ENCODE data around the gene PCP2.

The PCP2 gene

DNA sequence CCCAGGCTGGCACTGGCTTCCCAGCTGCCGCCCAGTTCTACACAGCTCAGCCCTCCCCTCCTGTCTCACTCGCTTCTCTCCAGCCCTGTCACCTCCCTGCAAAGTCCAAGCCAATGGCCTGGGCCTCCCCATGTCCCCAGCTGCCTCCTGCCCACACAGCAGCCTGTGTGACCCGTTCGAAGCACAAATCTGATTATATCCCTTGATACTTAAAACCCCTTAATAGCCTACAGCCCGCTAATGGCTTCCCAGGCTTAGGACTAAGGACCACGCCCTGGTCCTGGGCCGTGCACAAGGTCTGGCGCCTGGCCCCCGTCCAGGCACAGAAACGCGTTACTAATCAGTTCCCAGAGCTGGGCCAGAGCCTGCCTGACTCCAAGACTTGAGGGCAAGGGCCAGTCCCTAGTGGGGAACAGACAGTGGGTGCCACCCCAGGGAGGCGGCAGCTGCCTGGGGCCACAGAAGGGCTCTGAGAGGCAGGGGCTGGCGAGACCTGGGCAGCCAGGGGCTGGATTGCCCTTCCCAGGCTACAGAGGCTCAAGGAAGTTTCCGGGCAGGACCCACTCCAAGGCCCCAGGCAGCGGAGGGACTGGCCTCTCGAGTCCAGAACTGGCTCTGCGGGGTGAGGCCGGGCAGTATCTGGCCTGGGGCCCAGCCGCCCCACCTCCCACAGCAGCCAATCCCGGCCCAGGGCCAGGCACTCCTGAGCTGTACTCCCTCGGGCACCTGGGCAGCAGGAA, 14.6 kb downstream of the PCP2 start:
- no peak for DNase-seq

DNA sequence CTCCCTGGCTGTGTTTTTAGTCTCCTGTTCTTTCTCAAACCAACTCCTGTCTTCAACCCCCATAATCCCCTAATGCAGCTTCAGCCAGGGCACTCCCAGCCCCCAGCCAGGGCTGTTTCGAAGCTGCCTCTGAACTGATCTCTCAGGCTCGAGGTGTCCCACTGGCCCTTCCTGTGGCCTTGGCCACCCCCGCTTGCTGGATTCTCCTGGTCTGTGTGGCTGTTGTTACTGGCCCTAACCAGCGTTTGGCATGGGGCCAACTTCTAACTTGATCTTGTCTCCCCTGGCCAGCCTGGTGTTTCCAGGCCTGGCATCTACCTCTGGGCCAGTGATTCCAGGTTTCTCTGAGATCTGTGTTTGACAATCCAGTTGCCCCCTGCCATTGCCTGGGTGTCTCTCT, 15.2 kb downstream of the PCP2 start:
- DNase-seq = no peak

DNA sequence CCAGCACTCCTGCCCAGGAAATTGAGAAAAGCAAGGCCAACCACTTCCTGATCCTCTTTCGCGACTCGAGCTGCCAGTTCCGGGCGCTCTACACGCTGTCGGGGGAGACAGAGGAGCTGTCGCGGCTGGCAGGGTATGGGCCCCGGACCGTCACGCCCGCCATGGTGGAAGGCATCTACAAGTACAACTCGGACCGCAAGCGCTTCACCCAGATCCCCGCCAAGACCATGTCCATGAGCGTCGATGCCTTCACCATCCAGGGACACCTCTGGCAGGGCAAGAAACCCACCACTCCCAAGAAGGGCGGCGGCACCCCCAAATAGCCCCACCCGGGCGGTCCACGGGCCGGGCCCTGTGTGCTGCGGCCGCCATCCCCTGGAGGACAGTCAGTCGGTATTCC, 15.8 kb downstream of the PCP2 start:
- DNase-seq = no peak

GRCh38 chr19:7617172-7617571, 16.3 kb downstream of the PCP2 start:
- DNase-seq = no peak

GRCh38 chr19:7614859-7615741, 18.4 kb downstream of the PCP2 start:
- no peak for DNase-seq

- no peak for DNase-seq
Measured at GRCh38 chr19:7612282-7613274, 20.9 kb downstream of the PCP2 start.

DNA sequence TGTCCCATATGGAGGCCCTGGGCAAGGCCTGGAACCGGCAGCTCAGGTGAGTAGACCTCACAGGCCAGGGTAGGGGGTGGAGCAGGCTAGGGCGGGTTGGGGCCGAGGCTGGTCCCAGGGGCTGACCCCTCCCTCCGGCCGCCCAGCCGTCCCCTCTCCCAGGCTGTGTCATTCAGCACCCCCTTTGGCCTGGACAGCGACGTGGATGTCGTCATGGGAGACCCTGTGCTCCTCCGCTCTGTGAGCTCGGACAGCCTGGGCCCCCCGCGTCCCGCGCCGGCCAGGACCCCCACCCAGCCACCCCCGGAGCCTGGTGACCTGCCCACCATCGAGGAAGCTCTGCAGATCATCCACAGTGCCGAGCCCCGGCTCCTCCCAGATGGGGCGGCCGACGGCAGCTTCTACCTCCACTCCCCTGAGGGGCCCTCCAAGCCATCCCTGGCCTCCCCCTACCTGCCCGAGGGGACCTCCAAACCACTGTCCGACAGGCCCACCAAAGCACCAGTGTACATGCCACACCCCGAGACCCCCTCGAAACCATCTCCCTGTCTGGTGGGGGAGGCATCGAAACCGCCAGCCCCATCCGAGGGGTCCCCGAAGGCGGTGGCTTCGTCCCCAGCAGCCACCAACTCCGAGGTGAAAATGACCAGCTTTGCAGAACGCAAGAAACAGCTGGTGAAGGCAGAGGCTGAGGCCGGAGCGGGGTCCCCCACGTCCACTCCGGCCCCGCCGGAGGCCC, 21.8 kb downstream of the PCP2 start:
- no peak for DNase-seq

- DNase-seq = no peak
Measured at GRCh38 chr19:7610491-7611240, 22.9 kb downstream of the PCP2 start.

DNA sequence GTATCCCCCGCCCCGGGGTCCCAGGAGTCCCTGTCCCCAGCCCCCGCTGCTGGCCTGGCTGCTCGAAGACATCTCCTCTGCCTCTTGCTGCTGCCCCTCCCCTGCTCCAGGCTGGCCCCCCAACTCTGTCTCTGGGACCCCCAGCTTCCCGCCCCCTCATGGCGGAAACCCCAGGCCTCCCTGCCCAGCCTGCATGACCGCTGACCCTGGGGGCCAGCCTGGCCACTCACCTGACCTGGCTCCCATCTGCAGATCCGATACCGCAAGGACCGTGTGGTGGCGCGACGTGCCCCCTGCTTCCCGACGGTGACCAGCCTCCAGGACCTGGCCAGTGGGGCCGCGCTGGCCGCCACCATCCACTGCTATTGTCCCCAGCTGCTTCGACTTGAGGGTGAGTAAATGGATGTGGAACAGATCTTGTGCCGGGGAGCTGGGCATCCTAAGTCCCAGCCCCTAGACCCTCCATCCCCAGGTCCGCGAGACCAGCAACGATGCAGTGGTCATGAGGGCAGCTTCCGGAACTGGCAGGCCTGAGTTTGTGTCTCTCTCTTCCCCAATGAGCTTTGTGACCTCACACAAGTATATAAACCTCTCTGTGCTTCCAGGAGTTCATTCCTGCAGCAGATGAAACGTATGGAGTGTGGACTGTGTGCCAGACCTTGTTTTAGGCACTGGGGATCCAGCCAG, 25.5 kb downstream of the PCP2 start:
- DNase-seq = no peak

DNA sequence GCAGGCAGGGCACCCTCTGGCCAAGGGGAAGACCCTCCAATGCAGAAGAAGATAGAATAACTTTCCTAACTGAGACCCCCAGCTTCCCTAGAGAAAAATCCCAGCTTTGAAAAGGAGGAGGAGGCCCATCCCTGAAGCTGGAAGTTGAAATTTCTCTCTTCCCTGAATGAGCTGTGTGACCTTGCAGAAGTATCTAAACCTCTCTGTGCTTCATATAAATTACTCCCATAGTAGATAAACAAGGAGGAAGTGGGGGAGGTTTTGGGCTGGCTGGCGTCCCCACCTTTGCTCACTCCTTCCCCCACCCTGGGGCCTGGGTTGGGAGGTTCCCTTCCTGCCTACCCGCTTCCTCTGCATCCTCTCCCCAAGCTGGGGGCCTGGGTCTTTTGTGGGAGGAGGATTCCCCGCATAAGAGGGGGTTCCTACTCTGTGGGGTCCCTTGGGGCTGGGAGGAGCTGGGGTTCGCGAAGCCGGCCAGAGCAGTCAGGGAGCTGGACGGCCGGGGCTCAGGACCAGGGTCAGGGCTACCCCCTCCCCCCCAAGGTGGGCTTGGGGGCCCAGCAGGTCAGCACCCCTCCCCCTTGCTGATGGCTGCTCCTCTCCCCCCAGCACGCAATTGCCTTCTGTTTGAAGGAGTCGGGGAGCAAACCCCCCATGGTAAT, 26.2 kb downstream of the PCP2 start:
- DNase-seq = no peak

DNA sequence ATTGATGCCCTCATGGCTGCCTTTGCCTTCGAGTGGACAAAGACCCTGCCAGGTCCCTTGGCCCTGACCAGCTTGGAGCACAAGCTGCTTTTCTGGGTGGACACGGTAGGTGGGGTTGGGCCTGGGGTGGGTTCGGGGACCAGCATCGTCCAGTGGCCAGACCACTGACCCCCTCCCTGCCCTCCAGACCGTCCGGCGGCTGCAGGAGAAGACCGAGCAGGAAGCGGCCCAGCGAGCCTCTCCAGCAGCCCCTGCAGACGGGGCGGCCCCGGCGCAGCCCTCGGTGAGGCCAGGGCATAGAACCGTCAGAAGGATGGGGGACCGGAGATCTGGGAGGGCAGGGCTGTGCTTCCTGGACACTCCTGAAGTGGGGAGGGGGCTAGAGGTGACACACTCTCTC, 27.2 kb downstream of the PCP2 start:
- no peak for DNase-seq

DNA sequence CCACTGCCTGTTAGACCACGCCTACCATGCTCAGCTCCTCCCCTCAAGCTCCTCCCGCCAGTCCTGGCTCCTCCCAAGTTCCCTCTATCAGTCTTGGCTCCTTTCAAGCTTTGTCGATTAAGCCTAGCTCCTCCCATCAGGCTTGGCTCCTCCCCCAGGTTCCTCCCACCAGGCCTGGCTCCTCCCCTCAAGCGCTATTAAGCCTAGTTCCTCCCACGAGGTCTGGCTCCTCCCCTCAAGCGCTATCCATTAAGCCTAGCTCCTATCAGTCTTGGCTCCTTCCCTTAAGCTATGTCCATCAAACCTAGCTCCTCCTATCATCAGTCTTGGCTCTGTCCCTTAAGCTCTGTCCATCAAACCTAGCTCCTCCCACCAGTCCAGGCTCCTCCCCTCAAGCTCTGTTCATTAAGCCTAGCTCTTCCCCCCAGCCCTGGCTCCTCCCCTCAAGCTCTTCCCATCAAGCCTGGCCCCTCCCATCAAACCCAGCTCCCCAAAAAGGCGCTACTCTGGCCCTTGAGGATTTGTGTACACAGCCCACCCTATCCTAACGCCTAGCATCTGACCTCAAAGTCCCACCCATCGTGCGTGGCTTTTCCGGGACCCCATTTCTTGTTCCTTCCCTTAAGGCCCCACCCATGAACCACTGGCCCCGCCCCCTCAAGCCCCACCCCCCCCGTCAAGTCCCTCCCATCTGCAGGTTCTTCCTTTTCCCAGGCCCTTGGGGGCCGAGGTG, 27.9 kb downstream of the PCP2 start:
- no peak for DNase-seq

GRCh38 chr19:7603919-7604318, 29.6 kb downstream of the PCP2 start:
- DNase-seq = no peak

DNA sequence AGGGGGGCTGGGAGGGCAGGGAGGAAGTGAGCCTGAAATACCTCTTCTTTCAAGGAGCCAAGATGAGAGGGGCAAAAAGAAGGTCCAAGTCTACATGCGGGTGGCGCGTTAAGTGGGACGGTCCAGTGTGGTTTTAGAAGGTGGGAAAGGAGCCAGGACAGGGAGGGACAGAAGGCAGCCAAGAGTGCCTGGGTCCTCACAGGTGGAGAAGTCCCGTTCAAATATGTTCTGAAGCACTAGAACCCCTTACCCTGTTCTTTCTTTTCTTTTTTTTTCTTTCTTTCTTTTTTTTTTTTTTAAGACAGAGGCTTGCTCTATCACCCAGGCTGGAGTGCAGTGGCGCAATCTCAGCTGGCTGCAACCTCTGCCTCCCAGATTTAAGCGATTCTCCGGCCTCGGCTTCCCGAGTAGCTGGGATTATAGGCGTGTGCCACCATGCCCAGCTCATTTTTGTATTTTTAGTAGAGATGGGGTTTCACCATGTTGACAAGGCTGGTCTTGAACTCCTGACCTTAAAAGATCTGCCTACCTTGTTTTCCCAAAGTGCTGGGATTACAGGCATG, 30.5 kb downstream of the PCP2 start:
- DNase-seq = no peak

GRCh38 chr19:7602240-7602934, 31.1 kb downstream of the PCP2 start:
- DNase-seq = no peak

DNA sequence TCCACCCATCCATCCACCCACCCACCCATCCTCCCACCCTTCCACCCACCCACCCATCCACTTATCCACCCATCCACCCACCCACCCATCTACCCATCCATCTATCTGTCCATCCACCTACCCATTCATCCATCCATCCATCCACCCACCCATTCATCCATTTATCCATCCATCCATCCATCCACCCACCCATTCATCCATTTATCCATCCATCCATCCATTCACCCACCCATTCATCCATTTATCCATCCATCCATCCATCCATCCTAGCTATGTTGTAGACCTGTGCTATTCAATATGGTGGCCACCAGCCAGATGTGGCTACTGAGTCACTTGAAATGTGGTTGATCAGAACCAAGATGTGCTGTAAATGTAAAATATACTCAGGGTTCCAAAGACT, 32.8 kb downstream of the PCP2 start:
- DNase-seq = no peak

- no peak for DNase-seq
Measured at GRCh38 chr19:7598180-7598579, 35.3 kb downstream of the PCP2 start.

- DNase-seq = no peak
Measured at GRCh38 chr19:7597689-7598088, 35.8 kb downstream of the PCP2 start.

All from NCI-H510A treated with DMSO at 0.1 percent for 48 hours (cell line).